Panc1 (cell line): ENCODE data around the gene COL4A1.

Source experiments
- POLR2AphosphoS5 ChIP-seq: IDR thresholded peaks from 2 replicates; pipeline ENCODE4 v1.6.1; 2012; ENCODE audit warnings: mild to moderate bottlenecking, low read depth, low read length, moderate library complexity
- SIN3A ChIP-seq: IDR thresholded peaks from 2 replicates; pipeline ENCODE4 v1.6.1; 2012; ENCODE audit warnings: low read depth, mild to moderate bottlenecking, low read length, moderate library complexity, borderline replicate concordance; ENCODE audit not compliant: insufficient read depth
- TF ChIP-seq, protein P1 (sequence below): fragments of 450-650 bp; IDR thresholded peaks from 2 replicates; pipeline ENCODE4 v1.5.1; 2017; ENCODE audit warnings: mild to moderate bottlenecking
- TF ChIP-seq, protein P2 (sequence below), 2 experiments: IDR thresholded peaks; 2 replicates each; pipeline ENCODE4 v1.6.1; 2011 to 2012; ENCODE audit warnings: low read depth in 2 of 2, control low read depth in 1 of 2, low read length in 1 of 2, mild to moderate bottlenecking in 1 of 2, moderate library complexity in 1 of 2; ENCODE audit not compliant: insufficient read depth in 1 of 2

DNA sequence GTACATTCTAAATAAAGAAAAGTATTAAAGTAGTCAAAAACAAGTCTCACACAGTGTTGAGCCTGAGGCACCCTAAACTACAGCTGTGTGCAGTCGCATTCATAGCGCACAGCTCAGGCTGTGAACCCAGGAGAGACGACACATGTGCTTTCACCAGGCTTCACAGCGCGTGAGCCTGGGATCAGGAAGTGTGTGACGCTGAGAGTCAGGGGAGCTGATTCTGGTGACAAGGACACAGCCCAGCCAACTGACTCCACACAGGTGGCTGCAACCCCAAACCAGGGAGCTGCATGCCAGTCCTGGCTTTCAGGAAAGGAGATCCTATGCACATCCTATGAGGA lies 41.6 kb downstream of the COL4A1 start:
- TF ChIP-seq, protein P1, sequence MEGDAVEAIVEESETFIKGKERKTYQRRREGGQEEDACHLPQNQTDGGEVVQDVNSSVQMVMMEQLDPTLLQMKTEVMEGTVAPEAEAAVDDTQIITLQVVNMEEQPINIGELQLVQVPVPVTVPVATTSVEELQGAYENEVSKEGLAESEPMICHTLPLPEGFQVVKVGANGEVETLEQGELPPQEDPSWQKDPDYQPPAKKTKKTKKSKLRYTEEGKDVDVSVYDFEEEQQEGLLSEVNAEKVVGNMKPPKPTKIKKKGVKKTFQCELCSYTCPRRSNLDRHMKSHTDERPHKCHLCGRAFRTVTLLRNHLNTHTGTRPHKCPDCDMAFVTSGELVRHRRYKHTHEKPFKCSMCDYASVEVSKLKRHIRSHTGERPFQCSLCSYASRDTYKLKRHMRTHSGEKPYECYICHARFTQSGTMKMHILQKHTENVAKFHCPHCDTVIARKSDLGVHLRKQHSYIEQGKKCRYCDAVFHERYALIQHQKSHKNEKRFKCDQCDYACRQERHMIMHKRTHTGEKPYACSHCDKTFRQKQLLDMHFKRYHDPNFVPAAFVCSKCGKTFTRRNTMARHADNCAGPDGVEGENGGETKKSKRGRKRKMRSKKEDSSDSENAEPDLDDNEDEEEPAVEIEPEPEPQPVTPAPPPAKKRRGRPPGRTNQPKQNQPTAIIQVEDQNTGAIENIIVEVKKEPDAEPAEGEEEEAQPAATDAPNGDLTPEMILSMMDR: no peak
- TF ChIP-seq POLR2AphosphoS5 (no peak), SIN3A (no peak)
- TF ChIP-seq, protein P2, sequence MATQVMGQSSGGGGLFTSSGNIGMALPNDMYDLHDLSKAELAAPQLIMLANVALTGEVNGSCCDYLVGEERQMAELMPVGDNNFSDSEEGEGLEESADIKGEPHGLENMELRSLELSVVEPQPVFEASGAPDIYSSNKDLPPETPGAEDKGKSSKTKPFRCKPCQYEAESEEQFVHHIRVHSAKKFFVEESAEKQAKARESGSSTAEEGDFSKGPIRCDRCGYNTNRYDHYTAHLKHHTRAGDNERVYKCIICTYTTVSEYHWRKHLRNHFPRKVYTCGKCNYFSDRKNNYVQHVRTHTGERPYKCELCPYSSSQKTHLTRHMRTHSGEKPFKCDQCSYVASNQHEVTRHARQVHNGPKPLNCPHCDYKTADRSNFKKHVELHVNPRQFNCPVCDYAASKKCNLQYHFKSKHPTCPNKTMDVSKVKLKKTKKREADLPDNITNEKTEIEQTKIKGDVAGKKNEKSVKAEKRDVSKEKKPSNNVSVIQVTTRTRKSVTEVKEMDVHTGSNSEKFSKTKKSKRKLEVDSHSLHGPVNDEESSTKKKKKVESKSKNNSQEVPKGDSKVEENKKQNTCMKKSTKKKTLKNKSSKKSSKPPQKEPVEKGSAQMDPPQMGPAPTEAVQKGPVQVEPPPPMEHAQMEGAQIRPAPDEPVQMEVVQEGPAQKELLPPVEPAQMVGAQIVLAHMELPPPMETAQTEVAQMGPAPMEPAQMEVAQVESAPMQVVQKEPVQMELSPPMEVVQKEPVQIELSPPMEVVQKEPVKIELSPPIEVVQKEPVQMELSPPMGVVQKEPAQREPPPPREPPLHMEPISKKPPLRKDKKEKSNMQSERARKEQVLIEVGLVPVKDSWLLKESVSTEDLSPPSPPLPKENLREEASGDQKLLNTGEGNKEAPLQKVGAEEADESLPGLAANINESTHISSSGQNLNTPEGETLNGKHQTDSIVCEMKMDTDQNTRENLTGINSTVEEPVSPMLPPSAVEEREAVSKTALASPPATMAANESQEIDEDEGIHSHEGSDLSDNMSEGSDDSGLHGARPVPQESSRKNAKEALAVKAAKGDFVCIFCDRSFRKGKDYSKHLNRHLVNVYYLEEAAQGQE (IDR thresholded peaks at IDR 0.05; ENCODE audit: insufficient read depth in 1 of 2, low read depth in 2 of 2, low read length in 1 of 2): no peak
